H1 (cell line): ENCODE measurements around the gene TSPAN8. TPM values are rescaled to one million over a fixed set of nuclear protein-coding genes. Genes with fewer than 3 reads are reported as not detected.

Source experiments
- CTCF ChIA-PET: fragments of 300-600 bp; sonication (Branson Sonifier 250); formaldehyde crosslinking; loops from one replicate; lab custom pipeline; 2021; ENCODE audit not compliant: partially characterized antibody; lab: Charles Lee
- POLR2A ChIA-PET: fragments of 300-600 bp; sonication (Branson Sonifier 250); formaldehyde crosslinking; loops from one replicate; lab custom pipeline; 2021; ENCODE audit warnings: inconsistent platforms; ENCODE audit not compliant: partially characterized antibody; lab: Charles Lee
- DNase-seq, 2 experiments: peaks; one replicate each; pipeline versions ENCODE4 v3.0.0 to v3.0.0-alpha.2; 2010 to 2022; ENCODE audit warnings: low spot score in 2 of 2, low read depth in 1 of 2, mixed read lengths in 1 of 2
- FAIRE-seq: peaks from 2 replicates; lab custom pipeline; 2011; peaks lifted over from hg19 to GRCh38; lab: Jason Lieb, UNC
- H2AFZ ChIP-seq: 2 replicates; pipeline ENCODE4 v1.8.1; 2012; ENCODE audit warnings: low read length, inconsistent platforms
- H2AK5ac ChIP-seq: 2 replicates; pipeline ENCODE4 v1.6.1; 2013; ENCODE audit warnings: low read depth, low read length
- H2BK120ac ChIP-seq: replicated peaks from 2 replicates; pipeline ENCODE3; 2013; ENCODE audit warnings: low read depth, low read length, inconsistent platforms
- H2BK12ac ChIP-seq: 2 replicates; pipeline ENCODE4 v1.6.1; 2013; ENCODE audit warnings: low read depth, low read length
- H2BK15ac ChIP-seq: 2 replicates; pipeline ENCODE4 v1.6.1; 2013; ENCODE audit warnings: low read length
- H2BK20ac ChIP-seq: 2 replicates; pipeline ENCODE4 v1.6.1; 2013; ENCODE audit warnings: low read length
- H2BK5ac ChIP-seq: 2 replicates; pipeline ENCODE4 v1.6.1; 2013; ENCODE audit warnings: low read depth, low read length
- H3K14ac ChIP-seq: 2 replicates; pipeline ENCODE4 v1.6.1; 2013; ENCODE audit warnings: inconsistent platforms; ENCODE audit not compliant: insufficient read length
- H3K18ac ChIP-seq: 2 replicates; pipeline ENCODE4 v1.6.1; 2013; ENCODE audit warnings: low read length; ENCODE audit errors: extremely low read depth
- H3K23ac ChIP-seq: 2 replicates; pipeline ENCODE4 v1.6.1; 2013; ENCODE audit warnings: inconsistent platforms; ENCODE audit not compliant: insufficient read length
- H3K23me2 ChIP-seq: 2 replicates; pipeline ENCODE4 v1.6.1; 2013; ENCODE audit warnings: low read depth, low read length
- H3K27ac ChIP-seq: 2 replicates; pipeline ENCODE4 v1.6.1; 2011; ENCODE audit warnings: low read depth, low read length, inconsistent platforms
- H3K27me3 ChIP-seq, 4 experiments: replicated peaks in 1 of 4; 1 replicate in 1 of 4; 2 replicates in 3 of 4; pipeline versions ENCODE4 v1.6.1 to v1.8.1; 2011 to 2013; ENCODE audit warnings: low read length in 3 of 4, mild to moderate bottlenecking in 3 of 4, inconsistent platforms in 2 of 4, mixed read lengths in 2 of 4, moderate library complexity in 1 of 4; ENCODE audit not compliant: control insufficient read depth in 3 of 4, insufficient read depth in 3 of 4; ENCODE audit errors: extremely low read depth in 1 of 4
- H3K36me3 ChIP-seq, 4 experiments: 2 replicates each; pipeline versions ENCODE4 v1.6.1 to v1.8.1; 2011 to 2013; ENCODE audit warnings: mild to moderate bottlenecking in 4 of 4, low read length in 3 of 4, moderate library complexity in 2 of 4, control low read depth in 1 of 4, inconsistent platforms in 1 of 4; ENCODE audit not compliant: insufficient read depth in 4 of 4, control insufficient read depth in 2 of 4
- H3K4ac ChIP-seq: replicated peaks from 2 replicates; pipeline ENCODE3; 2013; ENCODE audit warnings: low read length, low read depth, mixed read lengths, inconsistent platforms; ENCODE audit not compliant: insufficient read length
- H3K4me1 ChIP-seq, 4 experiments: replicated peaks in 1 of 4; 1 replicate in 1 of 4; 2 replicates in 3 of 4; pipeline versions ENCODE4 v1.6.1 to v1.8.1; 2011 to 2013; ENCODE audit warnings: low read length in 3 of 4, inconsistent platforms in 2 of 4, mixed read lengths in 1 of 4; ENCODE audit not compliant: insufficient read depth in 4 of 4, control insufficient read depth in 3 of 4
- H3K4me2 ChIP-seq, 2 experiments: 2 replicates each; pipeline versions ENCODE4 v1.6.1 to v1.8.1; 2011 to 2013; ENCODE audit warnings: low read depth in 2 of 2, low read length in 2 of 2, control low read depth in 1 of 2, inconsistent platforms in 1 of 2, mild to moderate bottlenecking in 1 of 2; ENCODE audit not compliant: insufficient read depth in 1 of 2
- H3K4me3 ChIP-seq, 4 experiments: fragments of 200-600, 300-600 bp in 1 of 4; sonication (generic), shearing (Covaris generic), sonication (Bioruptor Twin) in 1 of 4; 2 replicates each; pipeline versions ENCODE4 v1.5.1 to v1.8.1; 2011 to 2016; ENCODE audit warnings: low read length in 4 of 4, low read depth in 3 of 4, control low read depth in 2 of 4, inconsistent platforms in 2 of 4, mild to moderate bottlenecking in 2 of 4, mixed read lengths in 1 of 4, moderate library complexity in 1 of 4; ENCODE audit not compliant: insufficient read depth in 2 of 4; ENCODE audit errors: extremely low read depth in 1 of 4
- H3K56ac ChIP-seq: replicated peaks from 2 replicates; pipeline ENCODE3; 2013; ENCODE audit warnings: low read depth, mild to moderate bottlenecking, mixed read lengths, low read length, inconsistent platforms; ENCODE audit not compliant: insufficient read length
- H3K79me1 ChIP-seq: 2 replicates; pipeline ENCODE4 v1.6.1; 2013; ENCODE audit warnings: low read depth, low read length, control low read depth
- H3K79me2 ChIP-seq, 2 experiments: 2 replicates each; pipeline versions ENCODE4 v1.6.1 to v1.8.1; 2012 to 2013; ENCODE audit warnings: low read length in 2 of 2, mild to moderate bottlenecking in 2 of 2, inconsistent platforms in 1 of 2; ENCODE audit not compliant: insufficient read depth in 2 of 2, control insufficient read depth in 1 of 2
- H3K9ac ChIP-seq, 4 experiments: replicated peaks in 1 of 4; 1 replicate in 1 of 4; 2 replicates in 3 of 4; pipeline versions ENCODE4 v1.6.1 to v1.8.1; 2011 to 2013; ENCODE audit warnings: low read depth in 3 of 4, low read length in 3 of 4, control low read depth in 2 of 4, mild to moderate bottlenecking in 2 of 4, moderate library complexity in 2 of 4, inconsistent platforms in 1 of 4; ENCODE audit errors: extremely low read depth in 1 of 4
- H3K9me3 ChIP-seq, 2 experiments: 2 replicates each; pipeline versions ENCODE4 v1.6.1 to v1.8.1; 2012 to 2013; ENCODE audit warnings: mild to moderate bottlenecking in 2 of 2, moderate library complexity in 2 of 2, control low read depth in 1 of 2, inconsistent platforms in 1 of 2, low read depth in 1 of 2, low read length in 1 of 2, mixed read lengths in 1 of 2; ENCODE audit not compliant: insufficient read depth in 2 of 2
- H4K20me1 ChIP-seq, 2 experiments: replicated peaks in 1 of 2; 2 replicates each; pipeline versions ENCODE3 to v1.8.1; 2011 to 2013; ENCODE audit warnings: inconsistent platforms in 2 of 2, low read length in 2 of 2, mild to moderate bottlenecking in 1 of 2; ENCODE audit not compliant: insufficient read depth in 2 of 2, control insufficient read depth in 1 of 2
- H4K5ac ChIP-seq: 2 replicates; pipeline ENCODE4 v1.6.1; 2013; ENCODE audit warnings: low read length, low read depth, mixed read lengths, inconsistent platforms; ENCODE audit not compliant: insufficient read length
- H4K8ac ChIP-seq: 2 replicates; pipeline ENCODE4 v1.8.0; 2013; ENCODE audit warnings: mild to moderate bottlenecking, moderate library complexity, low read length, inconsistent platforms; ENCODE audit not compliant: insufficient read depth; ENCODE audit errors: extremely low read depth
- H4K91ac ChIP-seq: replicated peaks from 2 replicates; pipeline ENCODE3; 2013; ENCODE audit warnings: low read length, mixed read lengths, inconsistent platforms; ENCODE audit not compliant: insufficient read length
- EGR1 ChIP-seq: IDR thresholded peaks from 2 replicates; pipeline ENCODE4 v1.6.1; 2011; ENCODE audit warnings: low read depth, low read length, borderline replicate concordance
- EZH2 ChIP-seq: fragments of 200-600 bp; sonication (generic); IDR thresholded peaks from 2 replicates; pipeline ENCODE4 v1.7.1; 2012; ENCODE audit warnings: low read depth, mild to moderate bottlenecking, moderate library complexity, low read length, inconsistent platforms; ENCODE audit not compliant: severe bottlenecking
- HDAC2 ChIP-seq, 2 experiments: fragments of 300-600 bp in 1 of 2; sonication (generic) in 1 of 2; IDR thresholded peaks; 2 replicates each; pipeline ENCODE4 v1.6.1; 2011 to 2012; ENCODE audit warnings: low read depth in 2 of 2, low read length in 2 of 2, mild to moderate bottlenecking in 2 of 2, moderate library complexity in 2 of 2, borderline replicate concordance in 1 of 2, inconsistent platforms in 1 of 2
- JUND ChIP-seq: IDR thresholded peaks from 2 replicates; pipeline ENCODE4 v1.6.1; 2011; ENCODE audit warnings: mild to moderate bottlenecking, improper control_type of control experiment, low read length
- MAFK ChIP-seq: IDR thresholded peaks from 2 replicates; pipeline ENCODE4 v1.6.1; 2012; ENCODE audit warnings: low read depth, mild to moderate bottlenecking, improper control_type of control experiment, low read length
- SIRT6 ChIP-seq: IDR thresholded peaks from one replicate; pipeline ENCODE4 v1.7.1; 2012; ENCODE audit warnings: low read length, inconsistent platforms
- TAF1 ChIP-seq: IDR thresholded peaks from 2 replicates; pipeline ENCODE4 v1.6.1; 2011; ENCODE audit warnings: mild to moderate bottlenecking, low read depth, low read length
- polyA plus RNA-seq, 7 experiments: library from polyadenylated mRNA; depleted of rRNA in 3 of 7; stranded (reverse) in 5 of 7; unstranded in 2 of 7; fragments of >200 nt in 5 of 7; fragments of 200-250 nt in 2 of 7; gene quantifications; 1 replicate in 5 of 7; 2 replicates in 1 of 7; 4 replicates in 1 of 7; pipeline versions ENCODE4 v1.2.1 to v1.2.3, GENCODE V29; 2011 to 2013; ENCODE audit warnings: missing spikeins in 2 of 7, mixed read lengths in 2 of 7
- total RNA-seq: library from RNA; stranded (reverse); fragmentation: NEBNext Ultra II Directional; extraction: Animal tissue kit (Norgen Biotek cat#: 25700); gene quantifications from 2 replicates; pipeline ENCODE4 v1.2.1, GENCODE V29; 2021
- TF ChIP-seq, protein P1 (sequence below): IDR thresholded peaks from 2 replicates; pipeline ENCODE4 v1.6.1; 2012; ENCODE audit warnings: inconsistent platforms

TSPAN8 gene
- total and polyA plus RNA-seq, 2 of the 8 experiments (the other 6 are each of a cell fraction or from before 2014, with no cell fraction given), result not detected

DNA sequence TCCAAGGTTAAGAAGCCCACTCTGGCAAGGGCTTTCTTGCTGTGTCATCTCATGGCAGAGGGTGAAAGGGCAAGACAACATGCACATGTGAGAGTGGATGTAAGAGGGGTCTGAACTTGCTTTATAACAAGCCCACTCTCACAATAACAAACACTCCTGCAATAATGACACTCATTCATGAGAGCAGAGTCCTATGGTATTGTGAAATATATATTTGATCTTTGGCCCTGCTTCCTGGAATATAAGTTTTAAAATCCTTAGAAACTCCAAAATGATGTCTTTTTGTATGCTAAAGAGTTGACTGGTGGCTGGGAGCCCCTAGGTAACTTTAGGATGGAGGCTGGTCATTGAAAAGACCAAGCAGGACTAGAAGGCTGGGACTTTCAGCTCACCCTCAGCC lies 51.8 kb downstream of the TSPAN8 start:
- Histone ChIP-seq H3K18ac (no peak overlapping the region), H2BK120ac (no peak overlapping the region), H3K9ac (no peak overlapping the region), H3K79me1 (no peaks in the 10 kb centered on the region), H2BK15ac (no peak overlapping the region), H3K4me2 (no peak overlapping the region), H2AK5ac (no peak overlapping the region), H2BK5ac (no peak overlapping the region), H3K79me2 (no peaks in the 10 kb centered on the region), H4K91ac (no peak overlapping the region), H3K4me3 (no peak overlapping the region), H3K56ac (no peak overlapping the region), H3K14ac (no peak overlapping the region), H4K5ac (no peak overlapping the region), H3K27ac (no peak overlapping the region), H2BK12ac (no peak overlapping the region), H3K9me3 (peaks cover 0 to 5% of the 10 kb centered on the region in 2 experiments; a peak in 1 of 4 replicates), H2AFZ (no peak overlapping the region), H3K4me1 (no peaks in the 10 kb centered on the region), H2BK20ac (no peak overlapping the region), H3K27me3 (no peaks in the 10 kb centered on the region; a peak in 1 of 7 replicates), H3K36me3 (no peaks in the 10 kb centered on the region), H3K23me2 (no peaks in the 10 kb centered on the region), H4K8ac (no peak overlapping the region), H4K20me1 (no peaks in the 10 kb centered on the region), H3K4ac (no peak overlapping the region), H3K23ac (no peak overlapping the region)
- FAIRE-seq (no peak), DNase-seq (no peak)
- TF ChIP-seq MAFK (no peak), SIRT6 (no peak), EGR1 (no peak), JUND (no peak), EZH2 (no peak), TAF1 (no peak), HDAC2 (IDR thresholded peaks at IDR 0.05; ENCODE audit: borderline replicate concordance in 1 of 2, low read depth in 2 of 2, low read length in 2 of 2) (no peak)
- TF ChIP-seq, protein P1, sequence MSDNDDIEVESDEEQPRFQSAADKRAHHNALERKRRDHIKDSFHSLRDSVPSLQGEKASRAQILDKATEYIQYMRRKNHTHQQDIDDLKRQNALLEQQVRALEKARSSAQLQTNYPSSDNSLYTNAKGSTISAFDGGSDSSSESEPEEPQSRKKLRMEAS, result no peak
- CTCF ChIA-PET, result no interaction called here
- POLR2A ChIA-PET, result interaction anchor here (1.4 kb wide), 1 partner anchor 10 kb away, joined by 3 read pairs; no protein-coding TSS in a partner anchor
